Stimulated activated CD8-positive, alpha-beta memory T cell treated with anti-CD3 and anti-CD28 coated beads, Interleukin-2, amount 100 ng/mL, for 48 hours (primary cell): ENCODE data around the gene ASZ1.
"Not testable (repeated sequence)": the region's sequence is repeated elsewhere in the genome, so short reads cannot be mapped to it uniquely, and the experiment has no call there.

ENCODE experiments used
- DNase-seq, 2 donors: peaks; one replicate each; pipeline ENCODE4 v3.0.0-alpha.2; 2020; ENCODE audit warnings: low read depth in 2 of 2

The ASZ1 gene, protein sequence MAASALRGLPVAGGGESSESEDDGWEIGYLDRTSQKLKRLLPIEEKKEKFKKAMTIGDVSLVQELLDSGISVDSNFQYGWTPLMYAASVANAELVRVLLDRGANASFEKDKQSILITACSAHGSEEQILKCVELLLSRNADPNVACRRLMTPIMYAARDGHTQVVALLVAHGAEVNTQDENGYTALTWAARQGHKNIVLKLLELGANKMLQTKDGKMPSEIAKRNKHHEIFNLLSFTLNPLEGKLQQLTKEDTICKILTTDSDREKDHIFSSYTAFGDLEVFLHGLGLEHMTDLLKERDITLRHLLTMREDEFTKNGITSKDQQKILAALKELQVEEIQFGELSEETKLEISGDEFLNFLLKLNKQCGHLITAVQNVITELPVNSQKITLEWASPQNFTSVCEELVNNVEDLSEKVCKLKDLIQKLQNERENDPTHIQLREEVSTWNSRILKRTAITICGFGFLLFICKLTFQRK

DNA sequence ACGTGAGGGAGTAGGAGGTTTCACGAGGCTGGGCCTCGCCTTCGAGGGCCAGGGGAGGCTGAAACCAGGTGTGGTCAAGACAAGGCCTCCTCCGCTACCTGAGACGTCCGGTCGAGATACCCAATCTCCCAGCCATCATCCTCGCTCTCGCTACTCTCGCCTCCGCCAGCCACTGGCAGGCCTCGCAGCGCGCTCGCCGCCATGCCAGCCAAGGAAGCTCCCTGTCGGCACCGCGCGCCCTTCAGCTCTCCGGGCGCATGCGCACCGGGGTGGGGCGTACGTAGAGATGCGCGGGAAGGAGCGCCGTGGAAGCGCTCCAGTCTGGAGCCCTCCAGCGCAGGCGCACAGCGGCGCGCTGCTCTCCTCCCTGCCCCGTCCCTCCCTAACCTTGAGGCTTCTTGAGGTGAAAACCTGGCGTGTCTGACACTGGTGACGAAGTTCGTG, at the start of gene ASZ1:
ASZ1 (minus strand) TSS at position 236 of the 444 bp plus-strand sequence; CDS start at position 203, 33 bp downstream.
- no peak for DNase-seq

- no peak for DNase-seq
Measured at GRCh38 chr7:117476557-117477215, 49.4 kb upstream of the ASZ1 start.

DNA sequence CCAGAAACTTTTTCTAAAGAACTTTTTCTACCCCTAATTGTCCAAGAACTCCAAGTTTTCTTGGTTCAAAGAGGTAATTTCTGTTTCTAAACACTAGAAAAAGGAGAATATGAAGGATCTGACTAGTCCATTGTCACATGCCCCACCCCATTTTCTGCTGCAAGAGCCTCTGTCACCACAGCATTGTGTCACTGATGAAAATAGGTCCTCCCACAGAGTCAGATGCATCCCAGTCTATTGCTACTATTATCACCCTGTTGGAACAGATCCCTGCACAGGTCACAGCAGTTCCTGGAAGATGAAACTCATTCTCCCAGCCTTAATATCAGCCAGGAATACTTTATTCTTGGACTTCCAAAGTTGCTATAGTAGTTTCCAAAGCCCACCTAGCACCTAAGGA, 45.0 kb upstream of the ASZ1 start:
- no peak for DNase-seq

GRCh38 chr7:117470777-117471176, 43.5 kb upstream of the ASZ1 start:
- DNase-seq: no peak

GRCh38 chr7:117468174-117468573, 40.9 kb upstream of the ASZ1 start:
- DNase-seq: no peak

DNA sequence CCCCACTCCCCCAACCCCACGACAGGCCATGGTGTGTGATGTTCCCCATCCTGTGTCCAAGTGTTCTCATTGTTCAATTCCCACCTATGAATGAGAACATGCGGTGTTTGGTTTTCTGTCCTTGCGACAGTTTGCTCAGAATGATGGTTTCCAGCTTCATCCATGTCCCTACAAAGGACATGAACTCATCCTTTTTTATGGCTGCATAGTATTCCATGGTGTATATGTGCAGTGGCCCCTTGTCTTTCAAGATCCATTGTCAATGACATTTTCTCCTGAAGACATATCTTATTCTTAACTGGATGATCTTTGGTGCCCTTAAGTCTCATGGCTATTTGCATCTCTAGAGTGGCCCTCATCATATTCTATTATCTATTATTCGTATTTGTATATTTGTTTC, 33.5 kb upstream of the ASZ1 start:
- DNase-seq: not testable (repeated sequence)

- no peak for DNase-seq
Measured at GRCh38 chr7:117459735-117460134, 32.4 kb upstream of the ASZ1 start.

DNA sequence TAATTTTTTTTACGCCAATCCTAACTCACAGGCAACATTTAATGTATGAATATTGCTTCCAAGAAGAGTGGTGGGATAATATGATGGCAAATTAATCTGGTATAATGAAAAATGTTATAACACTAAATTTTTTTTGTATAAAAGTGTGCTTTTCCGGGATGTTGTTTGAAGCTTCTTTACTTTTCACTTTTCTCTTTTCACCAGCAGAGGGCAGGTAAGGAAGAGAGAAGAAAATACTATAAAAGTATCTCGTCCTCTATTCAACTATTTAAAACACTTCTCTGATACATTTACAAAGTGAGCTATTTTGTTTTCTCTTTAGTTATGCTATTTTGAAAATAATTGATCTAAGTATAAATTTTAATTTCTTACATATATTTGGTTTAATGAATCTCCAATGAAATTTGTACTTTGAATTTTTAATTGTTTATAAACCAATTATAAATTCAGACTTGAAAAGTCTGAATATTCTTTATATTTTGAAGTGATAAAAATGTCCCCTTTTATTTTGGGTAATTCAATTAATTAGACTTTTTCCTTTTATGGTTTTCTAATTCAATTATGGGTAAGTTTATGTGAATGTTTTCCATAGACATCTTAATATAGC, 31.8 kb upstream of the ASZ1 start:
- DNase-seq: no peak

DNA sequence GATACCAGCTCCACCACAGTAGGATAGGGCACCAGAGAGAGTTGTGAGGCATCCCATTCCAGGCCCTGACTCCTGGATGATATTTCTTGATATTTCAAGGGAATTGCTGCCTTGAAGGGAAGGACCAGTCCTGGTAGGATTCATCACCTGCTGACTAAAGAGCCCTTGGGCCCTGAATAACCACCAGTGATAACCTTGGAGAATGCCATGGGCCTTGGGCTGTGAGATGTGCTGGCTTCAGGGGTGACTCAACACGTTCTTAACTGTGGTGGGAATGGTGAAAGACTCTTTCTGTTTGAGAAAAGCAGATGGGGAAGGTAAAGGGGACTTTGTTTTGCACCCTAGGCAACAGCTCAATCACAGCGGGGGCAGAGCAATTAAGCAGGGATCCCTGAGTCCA, 21.4 kb upstream of the ASZ1 start:
- no peak for DNase-seq

- DNase-seq: no peak
Measured at GRCh38 chr7:117446220-117446815, 19.0 kb upstream of the ASZ1 start.

- DNase-seq: no peak
Measured at GRCh38 chr7:117445206-117445605, 17.9 kb upstream of the ASZ1 start.

DNA sequence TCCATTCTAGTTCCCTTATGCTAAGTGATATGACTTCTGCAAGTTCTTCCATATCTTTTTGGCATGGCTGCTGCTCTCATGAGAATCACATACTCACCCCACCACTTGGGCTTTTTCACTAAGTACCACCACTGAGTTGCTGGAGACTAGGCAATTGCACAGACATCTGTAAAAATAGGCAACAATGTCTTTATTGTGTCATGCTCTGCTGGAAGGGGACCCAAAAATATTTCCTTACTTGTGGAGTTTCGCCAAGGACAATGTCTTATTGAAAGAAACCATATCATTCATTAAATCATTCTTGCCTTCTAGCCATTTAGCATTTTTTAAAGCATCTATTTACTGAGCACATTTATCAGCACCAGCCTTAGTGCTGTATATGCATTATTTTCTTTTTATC, 17.4 kb upstream of the ASZ1 start:
- DNase-seq: no peak

DNA sequence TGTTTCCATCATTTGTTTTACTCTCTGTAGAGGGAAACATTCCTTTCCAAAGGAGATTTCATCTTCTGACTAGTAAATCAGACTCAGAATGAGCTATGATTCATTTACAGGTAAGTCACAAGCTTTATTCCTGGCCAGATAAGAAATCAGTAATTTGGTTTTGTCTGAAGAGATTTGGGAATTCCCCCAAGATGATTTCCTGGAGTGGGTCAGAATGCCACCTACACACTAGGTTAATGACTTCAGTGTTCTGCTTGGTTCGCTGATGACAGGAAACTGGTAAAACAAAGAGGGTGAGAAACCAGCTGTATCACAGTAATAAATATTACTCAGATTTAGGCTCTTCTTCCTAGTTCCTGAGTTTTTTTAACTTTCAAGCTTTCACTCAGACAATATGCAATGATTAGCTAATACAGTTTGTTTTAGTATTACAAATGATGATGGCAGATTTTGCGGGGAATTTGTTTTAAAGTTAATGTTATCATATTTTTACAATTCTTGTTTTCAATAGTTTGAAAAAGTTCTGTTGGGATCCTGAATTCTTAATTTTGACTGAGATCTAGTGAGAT, 8.3 kb upstream of the ASZ1 start:
- no peak for DNase-seq

DNA sequence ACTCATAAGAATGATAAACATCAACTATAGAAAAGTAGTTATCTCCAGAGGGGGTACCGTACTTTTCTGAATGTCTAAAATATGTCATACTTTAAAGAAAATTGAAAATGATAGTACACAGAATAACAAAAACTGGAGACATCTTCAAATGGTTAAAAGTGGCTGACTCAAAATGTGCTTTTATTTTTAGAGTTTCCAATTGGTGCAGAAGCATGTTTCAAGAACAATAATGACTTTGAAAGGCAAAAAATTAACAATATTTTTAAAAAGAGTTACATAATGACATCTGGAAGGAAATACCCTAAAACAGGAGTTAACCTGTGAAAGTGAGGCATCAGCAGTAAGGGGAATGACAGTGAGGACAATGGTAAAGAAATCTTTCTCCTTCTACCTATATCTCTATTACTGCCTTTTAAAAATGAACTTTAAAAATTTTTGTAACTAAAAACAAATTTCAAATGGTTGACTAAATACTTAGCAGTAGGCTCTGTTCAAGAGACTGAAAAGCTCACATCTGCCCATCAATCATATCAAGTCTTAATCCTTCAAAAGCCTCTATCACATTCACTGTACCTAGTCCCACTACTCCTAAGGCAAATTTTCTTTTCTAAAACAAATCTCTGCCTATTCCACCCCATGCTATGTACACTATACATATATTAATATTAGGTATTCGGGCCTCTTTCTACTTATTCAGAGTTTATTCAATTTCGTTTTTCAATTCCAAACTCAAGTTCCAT, 3.0 kb downstream of the ASZ1 start:
- no peak for DNase-seq

- DNase-seq: not testable (repeated sequence)
Measured at GRCh38 chr7:117414591-117414990, 12.7 kb downstream of the ASZ1 start.

GRCh38 chr7:117412946-117413559, 14.2 kb downstream of the ASZ1 start:
- DNase-seq: no peak

GRCh38 chr7:117412390-117412789, 14.9 kb downstream of the ASZ1 start:
- no peak for DNase-seq

- no peak for DNase-seq
Measured at GRCh38 chr7:117411539-117411938, 15.8 kb downstream of the ASZ1 start.

DNA sequence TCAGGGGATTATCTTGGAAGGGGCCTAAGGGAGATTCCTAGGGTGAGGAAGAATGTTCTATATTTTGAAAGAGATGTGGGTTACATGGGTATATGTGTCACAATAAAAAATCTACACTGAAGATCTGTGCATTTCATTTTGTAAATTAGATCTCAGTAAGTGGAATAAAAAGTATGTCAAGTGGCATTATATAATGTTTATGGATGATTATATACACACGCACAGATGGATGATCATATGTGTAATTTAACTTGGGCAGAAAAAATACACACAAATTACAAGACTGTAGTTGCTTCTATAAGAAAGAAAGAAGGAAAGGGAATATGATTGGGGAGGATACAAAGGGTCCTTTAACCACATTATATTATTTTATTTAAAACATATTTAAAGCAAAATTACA, 18.5 kb downstream of the ASZ1 start:
- no peak for DNase-seq

DNA sequence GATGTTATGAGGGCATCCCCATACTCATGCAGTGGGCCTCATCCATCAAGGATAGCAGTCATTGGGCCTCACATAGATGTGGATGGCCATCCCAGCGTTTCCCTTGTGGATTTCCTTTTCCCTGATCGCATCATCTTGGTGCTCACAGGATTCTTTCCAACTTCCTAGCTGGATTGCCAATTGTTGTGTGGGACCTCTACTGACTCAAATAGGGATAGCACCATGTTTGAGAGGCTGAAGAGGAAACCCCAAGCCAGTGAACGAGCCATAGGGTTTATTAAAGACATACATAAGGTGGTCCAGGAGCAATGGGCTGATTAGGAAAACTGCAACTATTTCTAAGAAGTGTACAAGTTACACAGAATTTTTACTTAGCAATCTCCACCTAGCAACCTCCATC, 21.8 kb downstream of the ASZ1 start:
- no peak for DNase-seq

GRCh38 chr7:117403737-117404136, 23.6 kb downstream of the ASZ1 start:
- DNase-seq: no peak
